ENCODE measurements around the gene BPIFA3.
"Not testable (repeated sequence)": the region's sequence is repeated elsewhere in the genome, so short reads cannot be mapped to it uniquely, and the experiment has no call there.

The BPIFA3 gene

DNA sequence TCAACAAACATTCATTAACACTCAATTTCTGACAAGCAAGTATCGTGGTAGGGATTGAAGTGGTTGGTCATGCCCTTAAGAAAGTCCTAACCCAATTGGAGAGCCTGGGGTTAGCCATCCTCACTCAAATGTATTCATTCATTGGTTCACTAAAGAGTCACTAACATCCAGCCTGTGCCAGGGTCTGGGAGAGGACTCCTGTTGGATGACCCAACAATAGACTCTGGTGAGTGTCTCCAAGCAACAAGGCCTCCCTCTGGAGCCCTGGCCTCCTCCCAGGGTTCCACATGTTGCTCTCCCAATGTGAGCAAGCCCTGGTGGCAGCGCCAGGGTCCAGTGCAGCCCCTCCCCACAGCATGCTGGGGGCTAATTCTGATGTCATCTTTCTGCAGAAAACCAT, at the start of gene BPIFA3:
BPIFA3 (plus strand) TSS at position 301 of the 400 bp plus-strand sequence. CDS start 185 bp downstream, outside the sequence.
- no peak for DNase-seq

DNA sequence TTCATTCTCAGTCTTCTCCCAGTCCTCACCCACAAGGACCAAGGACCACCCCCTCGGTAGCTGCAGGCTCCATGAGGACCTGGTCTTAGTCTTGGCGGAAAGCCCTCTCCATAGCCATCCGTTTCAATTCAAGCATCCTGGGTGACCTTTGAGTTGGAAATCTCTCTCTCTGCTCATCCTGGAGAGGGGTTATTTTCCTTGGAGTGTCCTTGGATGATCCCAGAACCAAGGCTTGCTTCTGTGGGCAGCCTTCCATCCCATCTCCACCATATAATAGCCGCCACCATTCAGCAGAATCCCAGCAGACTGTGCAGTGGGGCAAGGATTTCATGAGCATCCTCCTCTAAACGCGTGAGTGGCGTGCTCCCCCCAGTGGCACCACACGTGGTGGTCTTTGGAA, 49.3 kb upstream of the BPIFA3 start, which contains the start of gene BPIFA2:
BPIFA2 (plus strand) TSS at position 301 of the 400 bp plus-strand sequence. CDS start 987 bp downstream, outside the sequence.
- no peak for DNase-seq

DNA sequence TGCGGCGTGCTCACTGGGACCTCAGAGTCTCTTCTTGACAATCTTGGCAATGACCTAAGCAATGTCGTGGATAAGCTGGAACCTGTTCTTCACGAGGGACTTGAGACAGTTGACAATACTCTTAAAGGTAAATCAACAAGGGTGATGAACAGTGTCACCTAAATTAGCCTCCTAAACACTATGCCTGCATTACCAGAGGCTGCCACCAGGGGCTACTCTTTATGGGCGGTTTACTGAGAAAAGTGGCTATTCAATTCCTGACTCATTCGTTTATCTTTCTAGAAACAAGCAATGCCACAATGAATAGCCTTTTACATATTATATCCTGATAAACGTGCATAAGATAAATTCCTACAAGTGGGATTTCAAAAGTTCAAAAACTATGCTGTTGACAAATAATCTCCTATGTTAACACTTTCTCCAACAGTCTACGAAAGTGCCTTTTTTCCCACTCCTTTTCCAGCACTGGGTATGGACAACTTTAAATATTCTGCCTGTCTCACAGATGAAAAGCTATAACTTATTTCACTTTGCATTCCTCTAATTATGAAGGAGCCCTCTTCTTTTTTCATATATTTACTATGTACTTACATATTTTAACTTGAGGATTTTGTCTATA, 47.9 kb upstream of the BPIFA3 start:
- no peak for DNase-seq

DNA sequence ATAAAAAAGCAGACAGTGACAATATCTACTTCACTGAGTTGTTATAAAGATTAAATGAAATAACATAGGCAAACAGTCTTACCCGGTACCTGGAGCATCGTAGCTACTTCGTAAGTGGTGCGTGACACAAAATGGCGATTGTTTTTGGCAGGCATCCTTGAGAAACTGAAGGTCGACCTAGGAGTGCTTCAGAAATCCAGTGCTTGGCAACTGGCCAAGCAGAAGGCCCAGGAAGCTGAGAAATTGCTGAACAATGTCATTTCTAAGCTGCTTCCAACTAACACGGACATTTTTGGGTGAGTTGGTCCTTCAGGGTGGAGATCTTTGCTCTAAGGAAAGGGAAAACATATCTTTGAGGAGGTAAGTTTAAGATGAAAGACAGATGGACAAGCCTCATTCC, 44.4 kb upstream of the BPIFA3 start:
- DNase-seq = no peak

DNA sequence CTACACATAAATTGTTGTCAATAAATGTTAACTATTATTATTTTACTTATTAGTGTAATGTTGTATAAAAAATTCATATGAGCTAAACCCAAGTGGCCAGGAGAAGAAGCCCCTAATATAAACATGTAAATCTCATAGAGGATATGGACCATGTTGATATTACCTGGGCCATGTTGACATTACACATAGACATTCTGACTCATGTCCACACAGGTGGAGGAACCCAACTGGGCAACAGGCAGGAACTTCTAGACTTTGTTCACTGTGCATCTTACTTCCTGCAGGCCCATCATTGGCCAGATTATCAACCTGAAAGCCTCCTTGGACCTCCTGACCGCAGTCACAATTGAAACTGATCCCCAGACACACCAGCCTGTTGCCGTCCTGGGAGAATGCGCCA, 42.0 kb upstream of the BPIFA3 start:
- no peak for DNase-seq

DNA sequence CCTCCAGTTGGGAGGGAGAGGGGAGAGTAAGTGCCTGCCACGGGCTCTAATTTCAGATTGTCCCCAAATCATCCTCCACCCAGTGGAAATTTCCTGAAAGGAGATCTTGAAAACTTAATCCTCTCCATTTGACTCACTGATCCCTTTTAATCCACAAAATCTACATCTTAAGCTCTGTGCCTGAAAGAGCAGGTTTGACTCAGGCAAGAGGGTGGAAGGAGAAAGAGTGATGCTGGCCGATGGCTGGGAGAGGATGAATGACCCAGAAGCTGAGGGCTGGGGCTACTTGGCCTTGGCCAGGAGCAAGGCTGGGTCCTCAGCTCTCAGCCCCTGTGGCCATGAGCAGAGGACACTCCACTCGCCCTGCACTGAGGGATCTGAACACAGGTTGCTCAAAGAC, 41.1 kb upstream of the BPIFA3 start:
- no peak for DNase-seq

DNA sequence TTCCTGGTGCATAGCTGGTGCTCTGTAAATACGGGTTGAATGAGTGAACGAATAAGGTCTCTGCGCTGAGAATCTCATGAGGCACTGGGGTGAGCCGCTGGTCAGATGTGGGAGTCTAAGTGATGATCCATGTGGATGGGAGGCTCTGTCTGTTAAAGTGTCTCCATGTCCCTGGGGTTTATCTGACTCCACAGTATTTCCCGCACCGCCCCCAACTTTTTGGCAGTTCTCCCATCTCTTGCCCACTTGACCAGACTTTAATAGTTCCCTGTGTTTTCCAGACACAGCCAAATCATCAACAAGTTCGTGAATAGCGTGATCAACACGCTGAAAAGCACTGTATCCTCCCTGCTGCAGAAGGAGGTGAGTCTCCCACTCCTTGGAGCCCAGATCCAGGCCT, 39.3 kb upstream of the BPIFA3 start:
- DNase-seq = no peak

DNA sequence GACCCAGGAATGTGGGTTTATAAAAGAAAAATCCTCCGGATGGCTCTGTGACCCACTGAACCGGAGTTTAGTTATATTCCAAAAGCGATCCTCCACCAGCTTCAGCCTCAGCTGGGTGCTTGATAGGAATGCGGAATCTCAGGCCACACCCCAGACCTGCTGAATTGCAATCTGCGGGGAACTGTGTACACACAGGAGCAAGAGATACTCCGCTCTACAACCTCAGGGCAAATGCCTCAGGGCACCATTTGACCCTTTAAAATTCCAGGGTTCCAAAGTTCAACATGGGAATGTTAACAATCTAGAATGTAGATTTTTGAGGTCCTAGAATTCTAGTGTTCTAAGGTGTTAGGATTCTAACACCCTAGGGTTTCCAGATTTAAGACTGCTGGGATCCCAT, 38.4 kb upstream of the BPIFA3 start:
- DNase-seq = no peak

DNA sequence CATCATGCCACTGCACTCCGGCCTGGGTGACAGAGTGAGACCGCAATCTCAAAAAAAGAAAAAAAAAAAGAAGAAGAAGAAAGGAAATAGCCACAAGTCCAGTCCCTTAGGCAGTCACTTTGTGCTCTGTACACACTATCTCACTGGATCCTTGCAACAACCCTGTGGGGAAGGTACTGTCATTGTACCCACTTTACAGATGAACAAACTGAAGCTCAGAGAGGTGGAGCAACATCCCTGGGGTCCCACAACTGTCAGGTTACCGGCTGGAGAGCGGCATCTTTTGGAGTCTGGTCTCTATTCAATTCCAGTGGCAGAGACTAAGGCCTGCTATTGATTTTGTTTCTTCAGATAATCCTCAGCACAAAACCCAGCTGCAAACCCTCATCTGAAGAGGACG, 37.0 kb upstream of the BPIFA3 start:
- no peak for DNase-seq

DNA sequence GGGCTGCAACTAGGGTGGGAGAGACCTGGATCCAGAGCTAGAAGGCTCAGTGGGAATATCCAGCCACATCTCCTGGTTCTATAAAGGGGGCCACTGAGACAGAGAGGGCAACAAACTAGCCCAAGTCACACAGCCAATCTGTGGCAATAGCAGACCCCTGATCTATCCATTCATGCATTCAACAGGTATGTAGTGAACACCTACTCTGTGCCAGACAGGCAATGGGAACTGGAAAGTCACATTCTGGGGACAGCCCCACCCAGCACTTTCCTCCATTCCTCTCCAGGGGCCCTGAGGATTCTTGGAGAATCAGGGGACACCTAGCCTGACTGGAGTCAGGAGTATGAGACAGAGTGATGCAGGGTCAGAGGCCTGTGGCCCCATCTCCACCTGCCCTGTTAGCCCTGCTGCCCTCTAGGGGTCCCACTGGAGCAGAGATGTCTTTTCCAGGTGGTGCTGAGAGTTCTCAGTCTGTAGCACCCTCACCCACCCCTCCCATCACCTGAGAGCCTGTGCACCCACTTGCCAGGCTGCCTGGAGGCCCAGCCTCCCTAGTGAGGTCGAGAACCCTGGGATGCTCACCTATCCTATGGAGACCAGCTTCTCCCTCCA, 35.6 kb upstream of the BPIFA3 start:
- DNase-seq = no peak

DNA sequence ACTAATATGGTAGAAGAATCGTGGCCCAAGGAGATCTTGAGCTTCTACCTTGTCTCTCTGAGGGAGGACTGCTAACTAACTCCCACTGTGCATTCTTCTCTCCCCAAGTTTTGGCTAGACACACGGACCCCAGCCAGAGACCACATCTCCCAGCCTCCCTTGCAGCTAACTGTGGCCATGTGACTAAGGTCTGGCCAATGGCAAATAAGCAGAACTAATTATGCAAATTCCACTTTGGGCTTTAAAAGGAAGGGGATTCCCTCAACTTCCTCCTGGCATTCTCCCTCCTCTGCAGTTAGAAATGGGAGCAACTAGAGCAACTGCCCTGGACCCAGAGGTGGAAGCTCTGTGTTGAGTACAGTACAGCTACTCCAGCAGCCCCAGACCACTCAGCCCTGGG, 33.8 kb upstream of the BPIFA3 start:
- DNase-seq = no peak

DNA sequence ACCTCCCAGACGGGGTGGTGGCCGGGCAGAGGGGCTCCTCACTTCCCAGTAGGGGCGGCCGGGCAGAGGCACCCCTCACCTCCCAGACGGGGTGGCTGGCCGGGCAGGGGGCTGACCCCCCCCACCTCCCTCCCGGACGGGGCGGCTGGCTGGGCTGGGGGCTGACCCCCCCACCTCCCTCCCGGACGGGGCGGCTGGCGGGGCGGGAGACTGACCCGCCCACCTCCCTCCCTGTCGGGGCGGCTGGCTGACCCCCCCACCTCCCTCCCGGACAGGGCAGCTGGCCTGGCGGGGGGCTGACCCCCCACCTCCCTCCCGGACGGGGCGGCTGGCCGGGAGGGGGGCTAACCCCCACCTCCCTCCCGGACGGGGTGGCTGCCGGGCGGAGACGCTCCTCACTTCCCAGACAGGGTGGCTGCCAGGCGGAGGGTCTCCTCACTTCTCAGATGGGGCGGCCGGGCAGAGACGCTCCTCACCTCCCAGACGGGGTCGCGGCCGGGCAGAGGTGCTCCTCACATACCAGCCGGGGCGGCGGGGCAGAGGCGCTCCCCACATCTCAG, 32.0 kb upstream of the BPIFA3 start:
- not testable (repeated sequence) for DNase-seq

DNA sequence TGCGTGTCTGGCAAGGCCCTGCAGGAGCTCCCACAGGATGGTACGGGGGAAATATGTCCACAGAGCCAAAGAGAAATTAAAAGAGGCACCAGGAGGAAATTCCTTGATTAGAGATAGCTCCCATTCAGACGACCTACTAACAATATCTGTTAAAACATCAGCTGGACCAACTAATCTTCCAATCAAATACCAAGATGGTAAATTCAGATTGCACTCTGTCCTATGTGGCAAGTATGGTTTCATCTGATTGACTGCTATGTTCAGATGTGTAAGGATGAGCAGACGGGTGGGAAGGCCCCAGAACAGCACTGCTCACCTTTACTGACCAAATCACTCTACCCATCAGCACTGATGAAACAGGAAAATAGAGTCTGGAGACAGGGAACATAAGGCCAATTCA, 29.7 kb upstream of the BPIFA3 start:
- no peak for DNase-seq

DNA sequence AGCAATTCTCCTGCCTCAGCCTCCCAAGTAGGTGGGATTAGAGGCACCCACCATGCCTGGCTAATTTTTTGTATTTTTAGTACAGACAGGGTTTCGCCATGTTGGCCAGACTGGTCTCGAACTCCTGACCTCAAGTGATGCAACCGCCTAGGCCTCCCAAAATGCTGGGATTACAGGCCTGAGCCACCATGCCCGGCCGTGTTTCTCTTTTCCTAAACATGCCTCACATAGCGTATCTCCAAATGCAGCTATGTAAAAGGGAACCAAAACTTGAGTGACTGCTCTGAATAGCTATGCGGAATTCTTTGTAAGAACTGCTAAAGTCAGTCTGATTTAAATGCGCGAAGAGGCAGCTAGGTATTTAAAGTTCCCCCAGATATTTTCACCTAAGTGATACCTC, 28.7 kb upstream of the BPIFA3 start:
- no peak for DNase-seq

DNA sequence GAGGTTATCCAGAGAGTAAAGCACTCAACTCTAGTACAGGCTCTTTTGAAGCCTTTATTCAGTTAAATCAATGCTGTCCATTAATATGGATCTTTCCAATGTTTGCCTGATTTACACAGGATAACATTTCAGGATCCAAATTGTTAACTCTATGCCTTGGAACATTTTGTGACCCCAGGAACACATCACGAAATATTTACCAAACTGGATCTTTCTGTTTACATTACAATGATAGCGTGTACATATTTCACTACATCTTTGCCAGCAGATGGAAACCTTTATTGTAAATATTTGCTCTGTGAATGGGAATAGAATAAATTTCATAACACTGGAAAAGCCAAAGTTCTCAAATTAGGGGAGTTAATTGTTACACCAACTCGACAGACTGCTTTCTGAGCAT, 25.7 kb upstream of the BPIFA3 start:
- DNase-seq = peak in 1 of 2 experiments; percentile 50

DNA sequence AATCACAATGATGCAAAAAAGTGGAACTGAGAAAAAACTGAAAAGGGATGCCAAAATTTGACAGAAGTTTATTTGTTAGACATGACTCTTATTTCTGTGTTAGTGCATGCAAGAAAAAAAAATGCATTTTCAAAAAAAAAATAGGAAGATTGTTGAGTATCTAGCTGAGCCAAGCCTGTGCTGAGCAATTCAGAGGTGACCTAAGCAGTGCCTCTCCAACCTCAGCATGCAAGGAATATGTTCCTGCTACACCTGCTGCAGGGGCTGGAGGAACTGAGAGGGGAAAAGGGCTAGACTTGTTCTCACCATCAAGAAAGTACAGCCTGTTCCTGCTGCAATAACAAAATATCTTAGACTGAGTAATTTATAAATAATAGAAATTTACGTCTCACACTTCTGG, 25.2 kb upstream of the BPIFA3 start:
- no peak for DNase-seq

DNA sequence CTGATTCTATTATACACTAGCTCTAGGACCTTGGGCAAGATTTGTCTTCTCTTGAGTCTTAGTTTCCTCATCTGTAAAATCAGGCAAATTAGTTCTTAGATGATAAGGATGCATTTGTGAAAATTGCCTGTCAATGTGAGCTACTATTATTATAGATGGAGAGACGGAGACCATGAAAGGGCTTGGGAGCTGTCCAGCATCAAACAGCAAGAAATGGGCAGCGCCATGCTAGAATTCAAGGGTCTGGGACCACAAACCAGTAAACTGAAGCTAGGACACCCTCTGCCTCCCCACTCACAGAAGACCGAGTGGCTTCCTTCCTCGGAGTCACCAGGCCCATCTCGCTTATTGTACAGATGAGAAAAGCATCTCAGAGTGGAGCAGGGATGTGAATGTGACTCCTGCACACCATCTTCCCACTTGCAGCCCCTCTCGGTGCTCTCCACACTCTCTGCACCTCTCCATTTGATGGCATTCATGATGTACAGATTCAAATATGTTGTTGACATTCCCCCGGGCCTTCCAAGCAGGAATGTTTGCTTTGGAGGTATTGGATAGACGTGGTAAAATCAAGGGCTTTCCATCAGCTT, 24.1 kb upstream of the BPIFA3 start:
- no peak for DNase-seq

DNA sequence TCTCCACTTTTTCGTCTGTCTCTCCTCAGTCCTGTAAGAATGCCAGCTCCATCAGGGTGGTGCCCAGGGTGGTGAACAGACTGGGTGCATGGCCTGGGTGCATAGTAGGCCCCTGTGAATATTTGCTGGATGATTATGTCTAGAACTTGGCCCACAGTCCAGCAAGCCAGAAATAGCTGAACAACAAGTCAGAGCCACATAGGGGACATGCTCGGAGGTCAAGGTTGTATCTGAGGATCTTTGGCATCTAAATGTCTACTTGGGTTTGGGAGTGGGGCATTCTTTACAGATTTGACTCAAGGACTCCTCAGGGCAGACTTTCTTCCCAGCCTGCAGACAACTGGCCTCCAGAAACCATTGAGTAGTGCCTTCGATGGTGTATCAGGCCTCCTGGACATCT, 18.1 kb upstream of the BPIFA3 start:
- DNase-seq = no peak

DNA sequence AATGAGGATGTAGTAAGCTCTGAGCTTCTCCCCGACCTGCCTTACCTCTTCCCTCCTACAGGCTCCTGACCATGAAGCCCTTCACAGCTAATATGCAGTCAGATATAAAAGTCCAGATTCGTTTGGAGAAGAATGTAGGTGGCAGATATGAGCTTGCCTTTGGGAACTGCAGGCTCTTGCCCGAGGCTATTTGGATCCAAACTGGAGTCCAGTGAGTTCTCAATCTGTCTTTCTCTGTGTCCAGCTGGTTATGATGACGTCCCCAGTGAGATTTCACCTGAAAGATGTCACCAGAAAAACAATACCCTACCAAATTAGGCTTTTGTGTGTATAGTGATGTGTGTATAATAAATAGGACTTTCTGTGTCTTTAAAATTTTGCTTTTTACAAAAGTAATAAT, 14.7 kb upstream of the BPIFA3 start:
- DNase-seq = no peak

DNA sequence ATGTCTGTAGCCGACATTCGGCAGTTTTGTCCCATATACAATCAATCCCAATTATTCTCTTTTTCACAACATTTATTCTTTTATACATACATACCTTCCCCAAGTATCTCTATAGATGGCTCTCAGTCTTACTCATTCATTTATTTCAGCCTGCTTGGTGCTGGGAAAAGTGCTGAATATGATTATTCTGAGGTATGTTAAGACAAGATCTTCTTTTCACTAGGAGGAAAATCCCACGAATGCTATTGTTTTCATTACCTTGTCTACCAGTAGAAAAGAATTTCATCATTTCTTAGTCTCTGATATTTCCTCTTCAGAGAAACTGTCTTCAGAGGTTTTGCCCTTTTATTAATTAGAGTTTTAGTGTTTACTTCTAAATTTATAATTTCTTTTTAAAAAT, 13.7 kb upstream of the BPIFA3 start:
- no peak for DNase-seq

DNA sequence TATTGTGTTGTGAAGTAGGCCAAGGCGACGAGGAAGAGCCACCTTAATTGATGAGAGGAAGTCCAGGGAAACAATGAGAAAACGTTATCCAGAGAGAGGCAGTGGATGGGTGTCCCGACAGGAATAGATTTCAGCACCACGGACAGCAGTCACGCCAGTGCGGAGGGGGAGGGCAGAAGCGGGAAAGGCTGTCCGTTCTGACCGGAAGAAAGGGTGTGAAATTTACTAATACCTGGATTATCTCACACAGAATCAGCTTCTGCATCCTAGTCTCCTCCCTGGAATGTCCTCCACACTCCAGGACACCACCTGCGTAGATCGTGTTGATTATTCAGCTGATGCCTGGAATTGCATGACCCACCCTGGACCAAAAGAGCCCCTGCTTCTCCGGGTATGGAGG, 7.4 kb upstream of the BPIFA3 start:
- no peak for DNase-seq

DNA sequence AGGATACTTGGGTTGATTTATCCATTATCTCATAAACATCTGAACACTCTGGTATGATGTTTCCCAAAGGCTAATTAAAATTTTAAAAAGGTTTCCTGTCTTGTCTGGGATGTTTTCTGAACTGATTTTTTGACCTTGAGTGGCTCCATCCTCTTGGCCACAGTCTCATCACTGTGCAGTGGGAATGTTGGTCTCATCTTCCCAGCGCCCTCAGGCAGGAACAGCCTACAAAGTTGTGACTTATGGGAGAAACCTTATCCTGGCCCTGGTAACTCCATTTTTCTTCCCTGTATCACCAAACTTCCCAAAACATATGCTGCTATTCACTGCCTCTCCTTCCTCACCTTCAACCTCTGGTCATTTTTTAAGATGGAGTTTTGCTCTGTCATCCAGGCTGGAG, 6.8 kb upstream of the BPIFA3 start:
- DNase-seq = no peak

DNA sequence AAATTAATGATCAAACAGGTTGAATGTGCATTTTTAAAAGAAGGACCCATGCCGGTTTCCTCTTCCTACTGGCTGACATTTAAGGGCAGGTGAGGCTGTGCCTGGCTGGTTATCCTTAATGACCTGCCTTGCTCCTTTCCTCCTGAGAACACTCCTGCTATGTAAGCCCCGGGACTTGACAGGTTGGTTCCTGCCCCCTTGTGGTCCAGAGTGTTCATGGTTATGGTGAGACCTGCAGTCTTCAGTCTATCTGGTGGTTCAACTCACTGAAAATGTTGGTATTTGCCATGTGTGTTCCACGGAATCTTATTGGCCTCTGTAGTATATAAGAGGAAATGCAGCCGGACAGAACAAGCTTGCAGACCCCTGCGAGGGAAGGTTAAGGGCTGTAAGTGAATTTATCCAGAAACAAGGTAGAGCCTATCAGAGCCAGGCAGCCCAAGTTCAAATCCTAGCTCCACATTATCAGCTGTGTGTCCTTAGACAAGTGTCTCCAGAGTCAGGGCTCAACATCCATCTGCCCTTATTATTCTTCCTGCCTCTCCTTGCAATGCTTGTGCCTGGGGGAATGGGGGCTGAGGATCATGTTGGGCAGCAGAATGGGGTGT, 5.2 kb upstream of the BPIFA3 start:
- peak; percentile 70 to 81 for DNase-seq

DNA sequence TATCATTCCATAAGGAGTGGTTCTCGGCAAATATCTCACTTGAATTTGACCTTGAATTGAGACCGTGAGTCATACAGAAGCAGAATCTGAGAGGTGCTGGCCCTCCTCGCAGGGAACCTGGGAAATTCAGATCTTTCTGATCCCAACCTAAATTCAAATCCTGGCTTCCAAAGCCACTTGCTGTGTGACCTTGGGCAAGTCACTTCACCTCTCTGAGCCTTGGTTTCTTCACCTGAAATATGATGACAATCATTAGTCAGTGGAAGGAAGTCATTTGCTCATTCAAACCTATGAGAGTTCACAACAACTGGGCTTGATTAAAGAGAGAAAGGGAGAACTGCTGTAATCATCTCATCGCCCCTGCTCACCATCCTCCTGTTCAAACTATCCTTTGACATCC, 7.2 kb downstream of the BPIFA3 start:
- DNase-seq = no peak
